Activated CD8-positive, alpha-beta memory T cell treated with anti-CD3 and anti-CD28 coated beads for 4 hours (primary cell): Measurements from ENCODE around the gene KNDC1.

ENCODE experiments used
- DNase-seq, 2 donors: peaks; one replicate each; pipeline ENCODE4 v3.0.0-alpha.2; 2020; ENCODE audit warnings: low read depth in 2 of 2

KNDC1 gene

GRCh38 chr10:133177380-133178157, 17.6 kb downstream of the KNDC1 start:
- DNase-seq: no peak

GRCh38 chr10:133178357-133179127, 18.5 kb downstream of the KNDC1 start:
- no peak for DNase-seq

DNA sequence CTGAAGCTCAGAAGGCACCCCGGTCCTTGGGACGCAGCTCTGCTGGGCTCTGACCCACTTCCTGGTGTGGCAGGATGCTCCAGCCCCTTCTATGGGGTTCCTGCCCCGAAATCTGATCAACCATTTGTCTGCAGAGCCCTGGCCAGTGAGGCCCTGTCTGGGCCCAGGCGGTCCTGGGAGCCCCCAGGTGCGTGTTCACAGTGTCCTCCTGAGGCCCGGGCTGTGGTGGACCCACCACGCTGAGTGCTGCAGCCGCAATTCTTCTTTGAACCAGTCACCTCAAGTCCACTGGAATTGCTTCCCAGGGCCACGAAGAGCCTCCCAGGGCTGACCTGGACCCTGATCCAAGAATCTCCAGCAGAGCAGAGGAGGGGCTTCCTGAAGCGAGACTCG, 19.1 kb downstream of the KNDC1 start:
- DNase-seq: no peak

GRCh38 chr10:133179651-133180050, 19.6 kb downstream of the KNDC1 start:
- no peak for DNase-seq

DNA sequence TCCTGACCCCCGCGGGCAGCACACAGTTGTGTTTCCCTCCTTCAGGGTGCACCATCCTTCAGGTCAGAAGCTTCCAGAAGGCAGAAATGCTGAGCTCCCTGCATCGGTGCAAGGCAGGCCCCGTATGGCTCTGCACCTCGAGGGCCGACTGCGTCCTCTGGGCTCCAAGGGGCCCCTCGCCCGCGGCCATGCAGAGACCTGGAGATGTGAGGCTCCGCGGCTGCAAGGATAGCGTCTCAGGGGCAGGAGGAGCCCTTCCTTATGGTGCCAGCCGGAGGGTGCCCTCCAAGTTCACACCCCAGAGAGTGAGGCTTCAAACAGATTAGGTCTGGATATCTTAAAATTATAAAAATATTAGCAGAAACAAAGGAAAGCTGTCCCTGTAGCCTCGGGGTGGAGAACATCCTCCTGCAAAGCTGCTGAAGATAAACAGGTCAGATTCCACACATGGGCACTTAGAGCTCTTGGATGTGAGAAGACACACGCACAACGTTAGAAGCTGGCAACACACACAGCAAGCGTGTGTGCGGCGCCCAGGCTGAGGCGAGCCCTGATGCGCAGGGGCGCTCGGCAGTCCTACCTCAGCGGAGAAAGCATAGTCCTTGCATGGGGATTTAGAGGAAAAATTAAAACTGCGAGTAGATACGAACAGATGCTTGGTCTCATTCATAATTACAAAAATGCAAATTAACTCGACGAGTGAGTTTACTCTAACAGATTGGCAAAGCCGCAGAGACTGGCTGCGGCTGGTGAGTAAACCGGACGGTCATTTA, 20.4 kb downstream of the KNDC1 start:
- DNase-seq: no peak

GRCh38 chr10:133180965-133181639, 21.1 kb downstream of the KNDC1 start:
- no peak for DNase-seq

DNA sequence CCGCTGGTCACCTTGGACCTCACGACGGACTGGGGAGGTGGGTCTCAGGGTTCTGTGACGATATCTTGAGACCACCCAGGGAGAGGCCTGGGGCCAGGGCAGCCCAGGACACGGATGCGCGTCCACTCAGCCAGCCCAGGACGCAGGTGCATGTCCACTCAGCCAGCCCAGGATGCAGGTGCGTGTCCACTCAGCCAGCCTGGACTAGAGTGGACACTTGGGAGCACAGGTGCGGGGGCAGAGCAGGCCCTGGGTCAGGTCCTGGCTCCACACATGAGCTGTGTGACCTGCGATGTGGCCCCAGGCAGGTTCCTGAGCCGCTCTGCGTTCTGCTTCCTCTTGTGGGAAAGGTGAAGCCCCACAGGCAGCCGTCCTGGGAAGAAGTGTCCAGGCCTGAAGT, 22.2 kb downstream of the KNDC1 start:
- no peak for DNase-seq

DNA sequence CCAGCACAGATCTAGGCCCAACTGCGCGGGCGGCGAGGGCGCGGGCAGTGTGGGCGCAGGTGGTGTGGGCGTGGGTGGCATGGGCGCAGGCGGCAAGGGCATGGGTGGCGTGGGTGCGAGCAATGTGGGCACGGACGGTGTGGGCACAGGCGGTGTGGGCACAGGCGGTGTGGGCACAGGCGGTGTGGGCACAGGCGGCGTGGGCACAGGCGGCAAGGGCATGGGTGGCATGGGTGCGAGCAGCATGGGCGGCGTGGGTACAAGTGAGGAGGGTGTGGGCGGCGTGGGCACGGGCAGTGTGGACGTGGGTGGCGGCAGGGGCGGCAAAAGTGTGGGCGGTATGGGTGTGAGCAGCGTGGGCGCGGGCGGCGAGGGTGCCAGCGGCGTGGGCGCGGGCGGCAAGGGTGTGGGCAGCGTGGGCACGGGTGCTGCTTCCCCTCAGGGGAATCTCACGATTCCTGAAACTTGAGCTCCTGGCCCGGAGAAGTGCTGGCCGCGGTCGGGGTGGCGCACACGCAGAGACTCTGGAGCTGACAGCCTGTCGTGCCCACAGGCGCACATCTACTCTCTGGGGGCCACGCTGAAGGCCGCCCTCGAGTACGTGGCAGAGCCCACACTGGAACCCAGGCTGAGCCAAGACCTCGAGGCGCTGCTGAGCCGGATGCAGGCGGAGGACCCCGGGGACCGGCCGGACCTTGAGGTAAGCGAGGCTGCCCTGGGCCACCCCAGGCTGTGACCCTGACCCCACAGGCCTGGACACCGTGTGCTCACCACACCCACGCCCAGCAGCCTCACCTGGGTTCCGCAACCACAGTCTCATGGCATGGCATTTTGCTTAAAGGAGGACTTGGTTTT, 23.0 kb downstream of the KNDC1 start:
- DNase-seq: no peak

GRCh38 chr10:133183646-133184378, 23.8 kb downstream of the KNDC1 start:
- no peak for DNase-seq

DNA sequence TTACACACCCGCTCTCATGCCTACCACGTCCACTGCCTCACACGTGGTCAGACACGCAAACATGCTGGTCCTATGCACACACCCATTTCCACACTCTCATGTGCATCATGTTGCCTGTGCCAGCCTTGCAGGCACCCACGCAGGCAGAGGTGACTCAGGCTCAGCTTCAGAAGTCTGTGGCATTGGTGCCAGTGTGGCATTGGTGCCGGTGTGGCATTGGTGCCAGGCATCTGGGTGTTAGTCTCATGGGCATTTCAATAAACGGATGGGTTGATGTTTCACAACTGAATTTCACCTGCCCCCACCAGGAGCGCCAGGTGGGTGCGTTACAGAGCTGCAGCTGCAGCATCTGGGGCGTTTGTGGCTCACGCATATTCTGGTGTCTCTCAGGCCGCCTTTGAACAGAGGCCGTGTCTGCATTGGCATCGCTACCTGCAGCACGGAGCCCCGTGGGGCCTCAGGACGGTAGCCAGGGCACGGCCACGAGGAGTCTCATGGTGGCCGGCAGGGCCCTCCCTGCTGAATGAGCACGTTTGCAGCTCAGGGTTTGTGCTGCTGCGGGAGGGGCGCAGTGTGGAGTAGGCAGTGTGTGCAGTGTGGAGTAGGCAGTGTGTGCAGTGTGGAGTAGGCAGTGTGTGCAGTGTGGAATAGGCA, 24.7 kb downstream of the KNDC1 start:
- DNase-seq: no peak

- DNase-seq: no peak
These were observed 25.4 kb downstream of the KNDC1 start for GRCh38 chr10:133185421-133185820.

DNA sequence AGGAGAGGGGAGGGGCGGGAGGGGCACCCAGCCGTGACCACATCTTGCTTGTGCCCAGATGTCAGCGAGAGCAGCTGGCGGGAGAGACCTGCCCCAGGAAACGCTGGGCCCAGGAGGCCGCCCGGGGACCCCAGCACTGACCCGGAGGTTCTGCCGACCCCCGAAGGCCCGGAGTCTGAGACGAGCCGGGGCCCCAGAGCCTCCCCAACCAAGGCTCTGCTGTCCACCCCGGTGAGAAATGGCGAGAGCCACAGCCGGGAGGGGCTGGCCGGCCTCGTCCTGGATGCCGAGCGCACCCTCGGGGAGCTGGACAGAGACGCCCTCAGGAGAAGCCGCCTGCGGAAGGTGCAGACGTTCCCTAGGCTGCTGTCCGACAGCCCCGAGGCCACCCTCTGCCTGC, 25.9 kb downstream of the KNDC1 start:
- DNase-seq: no peak

GRCh38 chr10:133186416-133187090, 26.5 kb downstream of the KNDC1 start:
- no peak for DNase-seq

GRCh38 chr10:133187091-133187905, 27.3 kb downstream of the KNDC1 start:
- no peak for DNase-seq

GRCh38 chr10:133187906-133188681, 28.1 kb downstream of the KNDC1 start:
- DNase-seq: no peak

- DNase-seq: no peak
These were observed 29.2 kb downstream of the KNDC1 start for GRCh38 chr10:133189256-133189655.

DNA sequence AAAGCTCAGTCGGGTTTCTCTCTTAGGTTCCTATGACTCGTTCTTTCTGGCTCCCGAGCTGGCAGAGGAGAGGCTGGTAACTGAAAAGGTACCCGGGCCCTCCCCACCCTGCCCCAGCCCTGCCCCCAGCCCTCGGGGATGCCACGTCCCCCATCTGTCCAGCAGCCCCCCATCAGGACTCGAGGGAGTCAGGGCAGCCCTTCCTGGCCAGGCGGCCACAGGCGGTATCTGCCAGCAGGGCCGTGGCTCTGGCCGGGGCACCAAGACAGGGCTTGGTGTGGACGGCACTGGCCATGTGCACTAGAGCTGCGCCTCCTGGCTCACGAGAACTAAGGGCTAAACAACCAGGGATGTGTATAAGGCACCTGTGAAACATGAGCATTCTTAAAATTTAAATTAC, 29.7 kb downstream of the KNDC1 start:
- no peak for DNase-seq

GRCh38 chr10:133190225-133190624, 30.2 kb downstream of the KNDC1 start:
- DNase-seq: no peak
